ENCODE measurements around the gene RAB3GAP2. TPM values are rescaled to one million over a fixed set of nuclear protein-coding genes. Genes with fewer than 3 reads are reported as not detected.
A peak's percentile ranks its signal among the peaks of the same experiment; 100 is the strongest.
"Not testable (repeated sequence)": the region's sequence is repeated elsewhere in the genome, so short reads cannot be mapped to it uniquely, and the experiment has no call there.

RAB3GAP2 gene
- total RNA-seq, 1 donor from 2014 or later = 38.6 TPM

DNA sequence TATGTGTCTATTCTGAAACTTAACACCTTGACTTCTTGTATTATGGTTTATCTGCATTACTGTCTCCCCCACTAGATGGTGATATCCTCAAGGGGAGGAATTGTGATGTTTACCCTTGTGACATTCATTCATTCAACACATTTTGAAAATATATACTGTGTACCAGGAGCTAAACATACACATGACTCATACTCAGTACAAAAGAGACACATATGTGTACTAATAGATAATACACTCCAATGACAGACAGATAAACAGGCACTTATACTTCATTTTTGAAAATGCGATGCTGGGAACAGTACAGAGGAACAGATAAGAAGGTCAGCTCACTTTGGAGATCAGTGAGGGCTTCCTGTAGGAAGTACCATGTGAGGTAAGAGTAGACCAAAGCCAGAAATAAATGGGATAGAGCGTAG, 8.9 kb upstream of the RAB3GAP2 start:
- DNase-seq = peak; percentile 51

DNA sequence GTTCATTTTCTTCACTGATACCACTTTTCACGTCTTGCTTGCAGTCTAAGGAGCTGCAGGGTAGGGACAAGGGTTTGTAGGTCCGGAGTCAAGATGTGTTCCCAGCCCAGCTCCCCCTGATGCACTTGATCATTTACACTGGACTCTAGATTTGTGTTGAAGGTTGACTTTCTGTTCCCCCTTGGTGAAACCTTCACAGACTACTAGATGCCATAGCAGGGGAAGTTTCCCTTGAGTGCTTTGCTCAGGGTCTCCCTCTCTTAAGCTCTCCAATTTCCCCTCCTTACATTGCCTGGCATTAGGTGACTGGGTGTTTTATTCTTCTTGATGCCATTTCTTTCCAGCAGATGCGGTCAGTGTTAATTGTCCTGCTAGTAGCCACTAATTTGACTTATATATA, 8.0 kb upstream of the RAB3GAP2 start:
- DNase-seq = no peak

DNA sequence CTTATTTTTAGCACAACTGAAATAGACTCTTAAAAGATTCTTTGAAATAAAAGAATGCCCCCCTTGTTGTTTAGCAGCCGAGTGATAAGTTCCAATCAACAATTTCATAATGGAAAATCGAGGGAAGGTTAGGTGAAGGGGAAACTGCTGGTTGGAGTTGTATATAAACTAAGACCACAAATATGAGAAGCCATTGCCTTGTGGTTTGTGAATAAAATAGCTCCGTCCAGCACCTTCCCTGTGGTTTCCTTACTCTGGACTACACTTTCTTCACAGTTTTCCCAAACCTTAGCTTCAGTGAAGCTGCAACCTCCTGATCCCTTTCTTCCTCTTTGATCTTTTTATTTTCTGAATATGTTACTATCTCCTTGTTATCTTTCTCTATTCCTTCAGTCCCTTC, 6.7 kb upstream of the RAB3GAP2 start:
- DNase-seq = no peak

DNA sequence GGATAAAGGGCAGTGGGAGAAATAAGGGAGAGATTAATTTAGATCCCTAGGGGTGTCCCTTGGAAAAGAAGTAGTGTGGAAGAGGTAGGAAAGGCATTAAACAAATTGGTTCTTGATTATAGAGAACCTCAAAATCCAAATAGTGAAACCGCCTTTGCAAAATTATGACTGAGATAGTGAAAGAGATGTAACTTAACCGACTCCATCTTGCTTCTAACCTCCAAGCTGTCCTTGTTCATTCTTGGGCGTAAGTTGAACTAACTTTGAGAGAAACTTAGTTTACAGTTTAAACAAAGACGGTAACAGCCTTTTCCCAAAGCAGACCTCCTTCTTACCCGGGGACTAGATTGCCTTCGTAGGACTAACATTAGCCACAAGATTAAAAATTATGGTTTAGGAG, 3.2 kb upstream of the RAB3GAP2 start:
- no peak for DNase-seq

DNA sequence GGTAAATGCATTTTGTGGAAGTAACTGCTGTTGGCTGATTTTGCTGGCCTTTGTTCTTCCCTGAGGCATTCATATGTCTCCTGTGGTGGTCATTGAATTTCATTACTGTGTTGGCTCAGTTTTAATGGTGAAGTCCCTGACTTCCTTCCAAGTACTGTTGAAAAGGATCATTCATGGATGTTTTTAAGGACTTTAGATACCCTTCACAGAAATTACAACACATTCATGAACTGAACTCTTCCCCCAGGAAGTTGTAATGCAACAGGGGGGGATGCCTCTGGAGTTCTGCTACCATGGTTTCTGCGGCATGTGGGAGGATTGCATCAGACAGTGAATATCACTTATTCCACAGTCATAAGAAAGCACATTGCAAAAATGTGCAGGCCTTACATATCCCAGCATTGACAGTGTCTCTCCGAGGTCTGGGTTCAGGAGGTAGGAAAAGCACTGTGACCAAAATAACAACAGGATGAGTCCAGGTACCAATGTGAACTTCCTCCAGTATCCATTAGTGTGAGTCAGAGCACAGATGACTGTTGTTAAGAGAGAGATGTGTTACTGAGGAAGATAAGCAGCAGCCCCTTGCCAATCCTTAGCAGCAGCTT, 2.1 kb upstream of the RAB3GAP2 start:
- DNase-seq = no peak

DNA sequence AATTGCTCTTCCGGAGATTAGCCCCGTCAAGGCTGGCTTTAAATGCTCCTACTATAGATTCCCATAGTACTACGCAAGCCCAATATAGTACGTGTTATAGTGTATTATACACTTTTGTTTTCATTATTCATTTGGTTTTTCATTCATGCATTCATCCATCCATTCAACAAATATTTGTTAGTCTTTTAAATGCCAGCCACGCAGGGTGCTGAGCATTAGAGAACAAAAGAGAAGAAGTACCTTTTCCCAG, 513 bp upstream of the RAB3GAP2 start:
- DNase-seq = no peak

DNA sequence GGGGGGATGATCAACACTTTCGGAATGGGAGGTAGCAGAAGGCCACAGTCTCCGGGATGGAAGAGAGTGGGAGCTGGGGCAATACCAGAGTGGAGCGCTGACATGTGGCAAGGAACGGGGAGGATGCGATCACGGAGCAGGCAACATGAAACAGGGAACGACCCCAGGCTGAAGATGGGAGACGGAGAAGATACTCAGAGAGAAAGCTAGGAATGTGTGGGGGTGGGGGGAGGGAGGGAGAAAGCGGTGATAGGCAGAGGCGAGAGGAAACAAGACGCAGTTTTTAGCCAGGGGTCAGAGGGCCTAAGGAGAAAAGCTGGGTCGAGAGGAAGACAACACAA, 577 bp downstream of the RAB3GAP2 start:
- DNase-seq = peak; percentile 36

DNA sequence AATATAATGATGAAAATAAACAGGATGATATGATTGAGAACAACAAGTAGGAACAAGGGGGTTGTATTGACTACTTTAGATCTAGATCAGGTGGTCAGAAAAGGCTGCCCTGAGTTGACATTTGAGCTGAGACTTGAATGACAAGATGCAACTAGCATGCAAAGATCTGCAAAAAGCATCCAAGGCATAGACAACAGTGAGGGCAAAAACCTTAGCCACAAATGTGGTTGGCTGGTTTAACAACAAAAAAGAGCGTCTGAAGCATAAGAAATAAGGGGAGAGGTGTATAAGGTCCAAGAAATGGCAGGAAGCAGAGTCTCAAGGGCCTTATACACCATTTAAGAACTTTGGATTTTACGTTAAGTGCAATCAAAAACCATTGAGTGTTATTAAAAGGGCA, 3.2 kb downstream of the RAB3GAP2 start:
- no peak for DNase-seq

DNA sequence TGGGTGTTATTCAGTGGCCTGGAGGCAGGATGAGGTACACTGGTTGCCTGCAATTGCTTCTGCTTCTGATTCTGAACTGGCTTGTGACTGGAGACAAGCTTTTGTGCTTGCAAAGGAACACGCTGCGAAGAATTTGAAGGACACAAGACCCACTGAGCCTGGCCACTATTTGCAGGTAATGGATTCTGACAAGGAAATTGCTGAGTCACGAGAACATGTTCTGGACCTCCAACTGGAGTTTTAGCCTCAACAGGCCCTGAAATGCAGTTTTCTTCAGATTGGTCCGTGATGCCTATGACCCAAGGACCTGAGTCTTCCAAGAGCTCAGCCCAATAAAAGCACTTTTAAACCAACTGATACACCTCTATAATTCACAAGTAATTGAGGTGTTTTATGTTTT, 4.6 kb downstream of the RAB3GAP2 start:
- DNase-seq = no peak

DNA sequence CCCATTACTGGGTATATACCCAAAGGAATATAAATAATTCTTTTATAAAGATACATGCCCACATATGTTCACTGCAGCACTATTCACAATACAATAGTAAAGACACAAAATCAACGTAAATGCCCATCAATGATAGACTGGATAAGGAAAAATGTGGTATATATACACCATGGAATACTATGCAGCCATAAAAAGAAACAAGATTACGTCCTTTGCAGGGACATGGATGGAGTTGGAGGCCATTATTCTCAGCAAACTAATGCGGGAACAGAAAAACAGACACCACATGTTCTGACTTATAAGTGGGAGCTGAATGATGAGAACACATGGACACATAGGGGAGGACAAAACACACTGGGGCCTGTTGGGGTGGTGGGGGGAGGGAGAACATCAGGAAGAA, 12.0 kb downstream of the RAB3GAP2 start:
- DNase-seq = not testable (repeated sequence)

DNA sequence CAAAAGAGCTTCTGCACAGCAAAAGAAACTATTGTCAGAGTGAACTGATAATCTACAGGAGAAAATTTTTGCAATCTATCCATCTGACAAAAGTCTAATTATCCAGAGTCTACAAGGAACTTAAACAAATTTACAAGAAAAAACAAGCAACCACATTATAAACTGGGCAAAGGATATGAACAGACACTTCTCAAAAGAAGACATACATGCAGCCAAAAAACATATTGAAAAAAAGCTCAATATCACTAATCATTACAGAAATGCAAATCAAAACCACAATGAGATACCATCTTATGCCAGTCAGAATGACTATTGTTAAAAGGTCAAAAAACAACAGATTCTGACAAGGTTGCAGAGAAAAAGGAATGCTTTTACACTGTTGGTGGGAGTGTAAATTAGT, 12.5 kb downstream of the RAB3GAP2 start:
- not testable (repeated sequence) for DNase-seq

DNA sequence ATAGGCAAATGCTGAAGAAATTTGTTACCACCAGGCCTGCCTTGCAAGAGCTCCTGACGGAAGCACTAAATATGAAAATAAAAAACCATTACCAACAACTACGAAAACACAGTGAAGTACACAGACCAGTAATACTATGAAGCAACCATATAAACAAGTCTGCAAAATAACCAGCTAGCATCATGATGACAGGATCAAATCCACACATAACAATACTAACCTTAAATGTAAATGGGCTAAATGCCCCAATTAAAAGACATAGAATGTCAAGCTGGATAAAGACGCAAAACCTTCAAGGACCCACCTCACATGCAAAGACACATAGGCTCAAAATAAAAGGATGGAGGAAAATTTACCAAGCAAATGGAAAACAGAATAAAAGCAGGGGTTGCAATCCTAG, 16.1 kb downstream of the RAB3GAP2 start:
- not testable (repeated sequence) for DNase-seq

DNA sequence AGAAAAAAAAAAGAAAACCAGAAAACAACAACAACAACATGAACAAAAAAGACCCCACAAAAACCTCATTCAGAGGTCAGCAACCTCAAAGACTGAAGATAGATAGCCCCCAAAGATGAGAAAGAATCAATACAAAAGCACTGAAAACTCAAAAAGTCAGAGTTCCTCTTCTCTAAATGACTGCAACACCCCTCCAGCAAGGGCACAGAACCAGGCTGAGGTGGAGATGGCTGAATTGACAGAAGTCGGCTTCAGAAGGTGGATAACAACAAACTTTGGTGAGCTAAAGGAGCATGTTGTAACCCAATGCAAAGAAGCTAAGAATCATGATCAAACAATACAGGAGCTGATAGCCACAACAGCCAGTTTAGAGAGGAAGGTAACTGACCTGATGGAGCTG, 17.0 kb downstream of the RAB3GAP2 start:
- no peak for DNase-seq

DNA sequence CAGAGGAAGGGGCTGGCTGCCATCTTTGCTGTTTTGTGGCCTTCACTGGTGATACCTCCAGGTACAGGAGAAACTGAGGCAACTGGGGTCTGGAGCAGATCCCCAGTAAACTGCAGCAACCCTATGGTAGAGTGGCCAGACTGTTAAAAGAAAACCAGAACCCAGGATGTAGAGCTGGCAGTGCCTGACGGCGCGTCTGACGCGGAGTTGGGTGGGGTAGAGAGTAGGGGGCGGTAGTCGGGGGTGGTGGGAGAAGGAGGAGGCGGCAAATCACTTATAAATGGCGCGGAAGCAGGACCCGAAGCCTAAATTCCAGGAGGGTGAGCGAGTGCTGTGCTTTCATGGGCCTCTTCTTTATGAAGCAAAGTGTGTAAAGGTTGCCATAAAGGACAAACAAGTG, 19.0 kb downstream of the RAB3GAP2 start:
- not testable (repeated sequence) for DNase-seq

DNA sequence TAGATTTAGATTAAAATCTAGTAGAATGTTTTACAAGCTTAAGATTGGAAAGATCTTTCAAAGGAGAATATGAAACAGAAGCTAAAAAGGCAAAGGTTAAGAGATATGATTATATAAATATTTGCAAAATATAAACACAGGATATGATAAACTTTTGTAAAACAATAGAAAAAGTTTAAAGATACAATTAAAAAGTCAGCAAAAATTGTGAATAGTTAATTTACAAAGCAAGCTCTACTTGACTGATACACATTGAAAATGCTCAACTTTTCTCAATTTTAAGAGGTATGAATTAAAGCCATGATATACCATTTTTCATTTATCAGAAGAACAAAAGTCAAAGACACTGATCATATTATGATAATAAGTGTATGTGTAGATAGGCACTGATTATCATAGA, 21.0 kb downstream of the RAB3GAP2 start:
- DNase-seq = no peak

DNA sequence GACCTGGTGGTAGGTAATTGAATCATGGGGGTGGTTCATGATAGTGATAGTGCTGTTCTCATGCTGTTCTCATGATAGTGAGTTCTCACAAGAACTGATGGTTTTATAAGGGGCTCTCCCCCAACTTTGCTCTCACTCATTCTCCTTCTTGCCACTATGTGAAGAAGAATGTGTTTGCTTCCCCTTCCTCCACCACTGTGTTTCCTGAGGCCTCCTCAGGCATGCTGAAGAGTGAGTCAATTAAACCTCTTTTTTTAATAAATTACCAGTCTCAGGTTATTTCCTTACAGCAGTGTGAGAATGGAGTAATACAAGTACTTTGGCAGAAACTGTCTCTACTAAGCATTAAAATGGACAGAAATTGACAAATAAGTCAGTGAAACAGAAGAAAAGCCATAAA, 21.6 kb downstream of the RAB3GAP2 start:
- peak; percentile 28 for DNase-seq

DNA sequence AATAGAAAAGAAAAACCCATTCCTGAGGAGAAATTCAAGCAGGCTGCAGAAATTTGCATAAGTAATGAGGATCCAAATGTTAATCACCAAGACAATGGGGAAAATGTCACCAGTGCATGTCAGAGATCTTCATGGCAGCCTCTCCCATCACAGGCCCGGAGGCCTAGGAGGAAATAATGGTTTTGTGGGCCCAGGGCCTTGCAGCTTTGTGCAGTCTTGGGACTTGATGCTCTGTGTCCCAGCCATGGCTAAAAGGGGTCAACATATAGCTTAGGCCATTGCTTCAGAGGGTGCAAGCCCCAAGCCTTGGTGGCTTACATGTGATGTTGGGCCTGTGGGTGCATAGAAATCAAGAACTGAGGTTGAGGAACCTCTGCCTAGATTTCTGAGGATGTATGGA, 22.7 kb downstream of the RAB3GAP2 start:
- DNase-seq = no peak

DNA sequence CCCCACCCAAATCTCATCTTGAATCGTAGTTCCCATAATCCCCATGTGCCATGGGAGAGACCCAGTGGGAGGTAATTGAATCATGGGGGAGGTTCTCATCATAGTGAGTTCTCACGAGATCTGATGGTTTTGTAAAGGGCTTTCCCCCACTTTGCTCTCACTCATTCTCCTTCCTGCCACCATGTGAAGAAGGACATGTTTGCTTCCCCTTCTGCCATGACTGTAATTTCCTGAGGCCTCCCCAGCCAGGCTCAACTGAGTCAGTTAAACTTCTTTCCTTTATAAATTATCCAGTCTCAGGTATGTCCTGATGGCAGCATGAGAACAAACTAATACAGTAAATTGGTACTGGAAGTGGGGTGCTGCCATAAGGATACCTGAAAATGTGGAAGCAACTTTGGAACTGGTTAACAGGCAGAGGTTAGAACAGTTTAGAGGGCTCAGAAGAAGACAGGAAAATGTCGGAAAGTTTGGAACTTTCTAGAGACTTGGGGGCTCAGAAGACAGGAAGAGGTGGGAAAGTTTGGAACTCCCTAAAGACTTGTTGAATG, 23.5 kb downstream of the RAB3GAP2 start:
- DNase-seq = not testable (repeated sequence)

DNA sequence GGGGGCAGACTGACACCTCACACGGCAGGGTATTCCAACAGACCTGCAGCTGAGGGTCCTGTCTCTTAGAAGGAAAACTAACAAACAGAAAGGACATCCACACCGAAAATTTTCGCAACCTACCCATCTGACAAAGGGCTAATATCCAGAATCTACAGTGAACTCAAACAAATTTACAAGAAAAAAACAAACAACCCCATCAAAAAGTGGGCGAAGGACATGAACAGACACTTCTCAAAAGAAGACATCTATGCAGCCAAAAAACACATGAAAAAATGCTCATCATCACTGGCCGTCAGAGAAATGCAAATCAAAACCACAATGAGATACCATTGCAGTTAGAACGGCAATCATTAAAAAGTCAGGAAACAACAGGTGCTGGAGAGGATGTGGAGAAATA, 26.4 kb downstream of the RAB3GAP2 start:
- DNase-seq = not testable (repeated sequence)

DNA sequence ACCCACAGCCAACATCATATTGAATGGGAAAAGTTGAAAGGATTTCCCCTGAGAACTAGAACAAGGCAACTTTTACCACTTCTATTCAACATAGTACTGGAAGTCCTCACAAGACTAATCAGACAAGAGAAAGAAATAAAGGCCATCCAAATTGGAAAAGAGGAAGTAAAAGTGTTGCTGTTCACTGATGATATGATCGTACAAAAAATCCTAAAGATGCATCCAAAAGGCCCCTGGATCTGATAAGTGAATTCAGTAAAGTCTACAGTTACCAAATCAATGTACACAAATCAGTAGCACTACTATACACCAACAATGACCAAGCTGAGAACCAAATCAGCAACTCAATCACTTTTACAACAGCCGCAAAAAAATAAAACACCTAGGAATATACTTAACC, 28.3 kb downstream of the RAB3GAP2 start:
- DNase-seq = no peak

DNA sequence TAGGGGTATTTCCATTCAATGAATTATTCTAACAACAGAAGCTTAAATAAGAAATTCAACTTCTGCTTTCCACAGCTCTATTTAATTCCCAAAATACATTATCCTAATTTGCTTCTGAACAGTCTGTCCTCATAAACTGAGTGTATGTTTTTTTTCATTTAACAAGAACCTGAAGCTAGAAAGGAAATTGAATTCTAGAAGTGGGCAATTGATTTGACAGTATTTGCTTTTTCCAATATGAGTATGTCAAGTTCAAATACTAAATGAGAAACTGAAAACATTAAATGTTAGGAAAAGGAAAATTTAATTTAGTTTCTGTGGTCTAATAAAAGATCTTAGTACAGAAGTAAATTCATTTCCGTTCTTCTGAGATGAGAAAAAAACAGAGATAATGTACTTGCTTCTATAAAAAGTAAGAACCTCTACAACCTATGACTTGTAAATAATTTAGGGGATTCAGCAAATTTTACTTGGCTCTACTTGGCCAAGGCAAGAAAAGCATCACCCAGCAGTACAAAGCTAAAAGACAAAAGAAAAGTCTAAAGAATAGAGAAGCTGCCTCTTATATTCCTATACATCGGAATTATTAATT, 31.1 kb downstream of the RAB3GAP2 start:
- no peak for DNase-seq

DNA sequence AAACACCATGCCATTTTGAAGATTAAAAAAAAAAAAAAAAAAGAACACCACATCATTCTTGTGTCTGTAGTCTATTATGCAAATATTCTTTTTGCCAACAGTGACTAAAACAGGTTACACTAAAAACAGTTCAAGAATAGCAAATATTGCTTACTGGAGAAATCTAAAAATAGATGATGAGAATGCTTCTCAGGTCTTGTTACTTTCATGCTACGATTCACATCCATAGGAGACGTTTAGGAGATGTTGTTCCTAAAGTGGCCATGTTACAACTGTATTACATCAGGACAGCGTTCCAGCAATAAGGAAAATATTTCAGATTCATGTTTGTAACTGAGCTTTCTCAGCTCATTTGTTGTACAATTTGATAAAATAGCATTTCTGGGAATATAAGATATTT, 32.3 kb downstream of the RAB3GAP2 start:
- no peak for DNase-seq

DNA sequence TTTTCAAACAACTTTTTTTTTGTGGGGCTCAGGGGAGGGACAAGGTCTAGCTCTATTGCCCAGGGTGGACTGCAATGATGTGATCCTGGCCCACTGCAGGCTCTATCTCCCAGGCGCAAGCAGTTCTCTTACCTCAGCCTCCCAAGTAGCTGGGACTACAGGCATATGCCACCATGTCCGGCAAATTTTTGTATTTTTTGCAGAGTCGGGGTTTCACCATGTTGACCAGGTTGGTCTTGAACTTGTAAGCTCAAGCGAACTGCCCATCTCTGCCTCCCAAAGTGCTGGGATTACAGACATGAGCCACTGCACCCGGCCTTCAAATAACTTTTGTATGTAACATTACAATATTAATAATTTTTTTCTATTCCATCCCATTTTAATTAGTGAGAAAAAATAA, 33.0 kb downstream of the RAB3GAP2 start:
- no peak for DNase-seq

DNA sequence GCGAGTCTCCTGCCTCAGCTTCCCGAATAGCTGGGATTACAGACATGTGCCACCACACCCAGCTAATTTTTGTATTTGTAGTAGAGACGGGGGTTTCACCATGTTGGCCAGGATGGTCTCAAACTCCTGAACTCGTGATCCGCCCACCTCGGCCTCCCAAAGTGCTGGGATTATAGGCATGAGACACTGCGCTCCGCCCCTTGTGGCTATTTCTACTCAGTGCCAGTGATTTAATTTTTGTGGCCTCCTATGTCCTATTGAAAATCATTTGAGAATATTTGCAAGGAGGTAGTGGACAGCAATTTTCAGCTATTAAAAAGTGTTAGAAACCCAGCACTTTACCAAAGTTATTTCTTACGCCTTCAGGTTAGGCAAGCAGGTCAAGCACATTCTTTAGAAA, 36.0 kb downstream of the RAB3GAP2 start:
- not testable (repeated sequence) for DNase-seq

DNA sequence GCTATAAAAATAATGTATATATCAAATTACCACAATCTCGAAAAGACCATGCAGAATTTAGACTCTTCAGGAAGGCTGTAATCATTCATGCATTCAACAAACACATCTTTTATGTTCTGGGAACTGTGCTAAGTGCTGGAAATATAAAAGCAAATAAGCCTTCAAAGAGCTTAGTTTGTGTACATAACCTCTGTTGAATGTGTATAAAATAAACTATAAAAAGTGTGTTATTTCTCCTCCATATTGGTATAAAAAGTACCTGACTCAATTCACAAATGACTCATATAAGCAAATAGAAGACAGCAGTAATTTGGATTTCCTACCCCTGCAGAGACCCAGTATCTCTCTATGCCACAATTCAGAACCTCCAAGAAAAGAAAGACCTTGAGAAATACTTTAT, 36.8 kb downstream of the RAB3GAP2 start:
- DNase-seq = no peak
